HG03432 (cell line): Measurements from ENCODE around the gene S100Z.
"Not testable (repeated sequence)": the region's sequence is repeated elsewhere in the genome, so short reads cannot be mapped to it uniquely, and the experiment has no call there.

ENCODE experiments used
- ATAC-seq: cut with Tn5 transposase; IDR thresholded peaks from one replicate; pipeline ENCODE4 v1.9.1; 2021; ENCODE audit warnings: mild to moderate bottlenecking, moderate library complexity; ENCODE audit not compliant: unreplicated experiment

S100Z gene

GRCh38 chr5:76945238-76945637, 95.4 kb downstream of the S100Z start:
- ATAC-seq = not testable (repeated sequence)

DNA sequence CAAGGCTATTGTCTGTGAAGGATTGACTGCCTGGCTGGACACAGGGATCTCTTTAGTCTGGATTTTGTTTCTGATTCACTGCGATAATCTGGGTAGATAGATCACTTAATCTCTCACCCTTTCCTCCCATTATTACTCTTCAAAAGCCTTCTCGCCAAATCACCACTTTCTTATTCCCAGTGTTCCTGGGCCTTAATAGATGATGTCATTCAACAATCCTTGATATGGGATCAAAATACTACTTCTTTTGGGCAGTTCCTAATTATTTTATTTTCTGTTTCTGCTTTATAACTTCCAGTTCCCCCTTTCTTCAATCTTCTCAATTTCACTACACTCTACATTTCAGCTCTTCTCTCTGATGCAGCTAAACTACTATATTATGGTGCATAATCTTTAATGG, 96.3 kb downstream of the S100Z start:
- ATAC-seq = no peak

DNA sequence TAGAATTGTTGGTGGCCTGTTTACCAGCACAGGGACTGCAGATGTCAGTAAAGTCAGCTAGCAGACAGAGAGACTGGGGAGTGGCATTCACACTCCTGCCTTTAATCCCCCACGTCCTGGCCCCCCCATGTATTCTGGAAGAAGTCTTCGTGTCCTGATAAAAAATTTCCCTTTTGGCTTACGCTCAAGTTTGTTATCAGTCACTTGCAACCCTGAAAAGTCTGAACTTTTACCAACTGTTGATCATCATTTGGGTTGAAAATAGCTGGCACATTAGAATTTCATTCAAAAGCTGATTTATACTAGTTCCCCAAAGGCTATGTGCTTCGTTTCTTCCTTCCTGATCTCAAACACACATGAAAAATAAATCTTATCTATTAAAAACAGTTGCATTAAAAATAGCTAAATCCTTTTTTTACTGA, 97.3 kb downstream of the S100Z start:
- ATAC-seq = no peak

- ATAC-seq = no peak
Measured at GRCh38 chr5:76952795-76953536, 103.2 kb downstream of the S100Z start, which contains the start of gene CRHBP. CRHBP (plus strand) TSS chr5:76953045; CDS start chr5:76953135, 90 bp downstream.

DNA sequence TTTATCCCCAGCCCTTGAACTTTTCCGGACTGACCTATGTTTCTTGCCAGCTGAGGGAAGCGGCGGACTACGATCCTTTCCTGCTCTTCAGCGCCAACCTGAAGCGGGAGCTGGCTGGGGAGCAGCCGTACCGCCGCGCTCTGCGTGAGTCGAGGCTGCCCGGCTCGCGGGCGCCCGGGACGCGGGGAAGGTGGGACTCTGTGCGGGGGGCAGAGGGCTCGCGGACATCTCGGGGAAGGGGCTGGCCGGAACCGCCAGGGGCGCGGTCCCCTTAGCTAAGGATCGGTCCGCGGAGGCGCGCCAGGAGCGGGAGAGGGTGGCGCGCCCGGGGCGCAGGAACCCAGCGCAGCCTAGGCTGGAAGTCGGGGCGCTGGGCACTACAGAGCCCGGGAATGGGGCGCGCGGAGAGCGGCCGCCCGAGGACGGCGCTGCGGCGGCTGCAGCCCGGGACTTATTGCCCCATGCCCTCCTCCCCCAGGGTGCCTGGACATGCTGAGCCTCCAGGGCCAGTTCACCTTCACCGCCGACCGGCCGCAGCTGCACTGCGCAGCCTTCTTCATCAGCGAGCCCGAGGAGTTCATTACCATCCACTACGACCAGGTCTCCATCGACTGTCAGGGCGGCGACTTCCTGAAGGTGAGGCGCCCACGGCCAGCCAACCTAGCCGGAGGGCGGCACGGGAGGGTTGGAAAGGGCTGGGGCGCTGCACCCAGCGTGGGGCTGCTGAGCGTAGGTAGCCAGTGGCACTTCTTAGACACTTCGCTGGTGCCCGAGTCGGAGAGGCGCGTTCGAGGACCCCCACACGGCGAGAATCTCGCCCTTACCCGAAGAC, 104.0 kb downstream of the S100Z start:
- ATAC-seq = no peak

- ATAC-seq = no peak
Measured at GRCh38 chr5:76954383-76954763, 104.6 kb downstream of the S100Z start.

DNA sequence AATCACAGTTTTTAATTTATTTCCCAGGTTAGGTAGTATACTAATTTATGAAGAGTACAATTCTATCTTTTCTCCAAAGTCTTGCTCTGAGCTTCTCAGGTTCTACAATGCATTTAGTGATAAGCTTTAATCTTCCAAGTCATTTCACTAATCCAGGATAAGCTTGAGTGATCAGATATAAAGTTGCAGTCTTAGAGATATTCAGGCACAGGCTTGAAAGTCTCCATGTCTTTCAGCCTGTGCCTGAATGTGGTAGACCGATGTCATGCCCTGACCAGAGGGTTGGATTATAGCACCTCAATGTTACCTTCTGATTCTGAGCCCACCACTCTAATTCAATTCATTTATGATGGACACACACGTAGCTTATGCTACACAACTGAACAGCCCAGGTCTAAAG, 106.2 kb downstream of the S100Z start:
- ATAC-seq = no peak

DNA sequence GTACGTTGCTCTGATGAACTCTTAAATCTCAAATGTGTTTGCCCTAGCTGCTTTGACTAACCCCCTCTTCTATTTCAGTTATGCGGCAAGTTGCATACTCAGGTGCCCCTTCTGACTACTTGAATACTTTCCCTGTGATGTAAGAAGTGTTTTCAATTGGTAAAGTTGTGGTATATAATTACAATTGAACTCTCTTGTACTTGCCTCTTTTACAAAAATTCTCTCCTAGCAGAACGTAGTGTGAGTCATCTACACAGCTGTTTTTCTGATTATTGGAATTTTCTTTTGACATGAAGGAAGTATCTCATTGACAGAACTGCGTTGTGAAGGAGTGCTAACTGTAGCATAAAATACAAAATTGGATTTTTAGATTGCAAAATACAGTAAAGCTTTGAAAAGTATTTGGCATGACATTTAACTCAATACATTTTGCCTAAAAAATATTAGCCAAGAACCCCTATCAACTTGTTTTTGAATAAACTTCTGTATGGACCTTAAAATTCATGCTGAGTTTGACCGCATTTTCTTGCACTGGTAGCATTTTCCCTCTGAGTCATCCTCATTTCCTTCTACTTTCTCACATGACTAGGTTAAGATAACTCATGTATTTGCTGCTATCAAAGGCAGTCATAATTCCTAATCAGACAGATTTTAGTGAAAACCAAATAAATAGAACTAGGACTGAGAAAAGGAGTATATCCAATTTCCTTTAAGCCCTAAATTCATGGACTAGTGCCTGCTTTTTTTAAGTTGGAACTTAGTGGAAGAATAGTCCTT, 109.4 kb downstream of the S100Z start:
- no peak for ATAC-seq

- peak; percentile 91 for ATAC-seq
Measured at GRCh38 chr5:76960004-76960625, 110.3 kb downstream of the S100Z start.

DNA sequence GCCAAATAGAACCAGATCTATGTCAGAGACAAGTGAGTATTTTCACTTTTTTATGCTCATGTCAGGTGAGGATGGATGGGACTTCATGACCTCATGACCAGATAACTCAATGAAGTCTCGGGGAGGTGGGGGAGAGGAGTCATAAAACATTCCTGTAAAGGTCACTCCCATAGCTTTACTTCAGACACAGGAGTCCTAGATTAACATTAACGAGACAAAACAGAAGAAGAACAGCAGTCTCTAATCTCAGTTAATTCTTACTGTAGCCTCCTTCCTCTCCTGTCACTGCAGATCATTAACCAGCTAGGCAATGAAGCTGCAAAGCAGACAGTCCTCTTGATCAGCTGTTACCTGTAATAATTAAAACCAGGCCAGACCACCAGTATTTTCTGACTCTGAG, 114.2 kb downstream of the S100Z start:
- ATAC-seq = no peak
